Smooth muscle cell (in vitro differentiated cells): ENCODE results near the gene HLA-DOB. TPM values are rescaled to one million over a fixed set of nuclear protein-coding genes. Genes with fewer than 3 reads are reported as not detected.
"Not testable (repeated sequence)": the region's sequence is repeated elsewhere in the genome, so short reads cannot be mapped to it uniquely, and the experiment has no call there.

Experiments
- DNase-seq: peaks from one replicate; lab custom pipeline; 2025; ENCODE audit not compliant: unreplicated experiment; lab: John Stamatoyannopoulos, UW
- H2AFZ ChIP-seq: fragments of 200-600 bp; sonication (generic); 2 replicates; pipeline ENCODE4 v1.6.0; 2016; ENCODE audit warnings: antibody characterized with exemption, low read depth, mild to moderate bottlenecking
- H3F3A ChIP-seq: fragments of 200-600 bp; sonication (generic); 2 replicates; pipeline ENCODE4 v1.6.0; 2017; ENCODE audit warnings: antibody characterized with exemption, low read depth
- H3K27ac ChIP-seq: fragments of 200-600 bp; sonication (generic); 2 replicates; pipeline ENCODE4 v1.5.1; 2016; ENCODE audit warnings: low read depth, mild to moderate bottlenecking
- H3K27me3 ChIP-seq: fragments of 200-600 bp; sonication (generic); 2 replicates; pipeline ENCODE4 v1.6.1; 2016; ENCODE audit warnings: low read depth, mild to moderate bottlenecking
- H3K36me3 ChIP-seq: fragments of 200-600 bp; sonication (generic); 2 replicates; pipeline ENCODE4 v1.5.1; 2016; ENCODE audit warnings: low read depth
- H3K4me1 ChIP-seq: fragments of 200-600 bp; sonication (generic); 2 replicates; pipeline ENCODE4 v1.5.1; 2016; ENCODE audit warnings: low read depth
- H3K4me2 ChIP-seq: fragments of 200-600 bp; sonication (generic); 2 replicates; pipeline ENCODE4 v1.6.0; 2016; ENCODE audit warnings: mild to moderate bottlenecking
- H3K4me3 ChIP-seq: fragments of 200-600 bp; sonication (generic); 2 replicates; pipeline ENCODE4 v1.5.1; 2016; ENCODE audit warnings: mild to moderate bottlenecking
- H3K79me2 ChIP-seq: fragments of 200-600 bp; sonication (generic); 2 replicates; pipeline ENCODE4 v1.6.0; 2016; ENCODE audit warnings: low read depth, mild to moderate bottlenecking
- H3K9ac ChIP-seq: fragments of 200-600 bp; sonication (generic); 2 replicates; pipeline ENCODE4 v1.6.0; 2016; ENCODE audit warnings: low read depth
- H3K9me3 ChIP-seq: fragments of 200-600 bp; sonication (generic); replicated peaks from 2 replicates; pipeline ENCODE4 v1.5.1; 2016; ENCODE audit warnings: low read depth
- H4K20me1 ChIP-seq: fragments of 200-600 bp; sonication (generic); 2 replicates; pipeline ENCODE4 v1.6.0; 2016; ENCODE audit warnings: low read depth
- CTCF ChIP-seq: fragments of 200-600 bp; sonication (generic); IDR thresholded peaks from 2 replicates; pipeline ENCODE4 v1.5.1; 2017; ENCODE audit warnings: borderline replicate concordance, mild to moderate bottlenecking, antibody characterized with exemption; ENCODE audit not compliant: insufficient read depth, poor library complexity, severe bottlenecking
- WGBS: methylation state at CpG from one replicate; pipeline ENCODE4 v1.1.7; 2016; ENCODE audit warnings: low lambda C conversion rate; 5-methylcytosine and 5-hydroxymethylcytosine counted together
- polyA plus RNA-seq: library from polyadenylated mRNA; unstranded; fragments of >200 nt; fragmentation: Nextera tagmentation; extraction: Ambion mirVana; gene quantifications from 2 replicates; pipeline ENCODE4 v1.2.1, GENCODE V29; 2016
- total RNA-seq: library from RNA; depleted of rRNA; stranded (reverse); fragments of >200 nt; gene quantifications from 2 replicates; pipeline ENCODE4 v1.2.3, GENCODE V29; 2014

HLA-DOB gene
- total and polyA plus RNA-seq, 2 experiments from 2014 or later, result 0.09 TPM; not detected in 1

GRCh38 chr6:32785781-32786533, 30.8 kb downstream of the HLA-DOB start:
- Histone ChIP-seq H3K9ac (no peak overlapping the region), H3K9me3 (no peaks in the 10 kb centered on the region), H3F3A (no peaks in the 10 kb centered on the region), H3K79me2 (no peaks in the 10 kb centered on the region), H2AFZ (no peak overlapping the region), H3K4me1 (no peaks in the 10 kb centered on the region), H3K36me3 (no peaks in the 10 kb centered on the region), H3K4me3 (no peak overlapping the region), H3K27me3 (no peaks in the 10 kb centered on the region), H4K20me1 (no peaks in the 10 kb centered on the region), H3K4me2 (no peak overlapping the region), H3K27ac (no peak overlapping the region)
- no peak for DNase-seq
- WGBS, result 54% methylated on average over 5 of the region's 5 CpGs
- peak; percentile 63 for TF ChIP-seq CTCF

DNA sequence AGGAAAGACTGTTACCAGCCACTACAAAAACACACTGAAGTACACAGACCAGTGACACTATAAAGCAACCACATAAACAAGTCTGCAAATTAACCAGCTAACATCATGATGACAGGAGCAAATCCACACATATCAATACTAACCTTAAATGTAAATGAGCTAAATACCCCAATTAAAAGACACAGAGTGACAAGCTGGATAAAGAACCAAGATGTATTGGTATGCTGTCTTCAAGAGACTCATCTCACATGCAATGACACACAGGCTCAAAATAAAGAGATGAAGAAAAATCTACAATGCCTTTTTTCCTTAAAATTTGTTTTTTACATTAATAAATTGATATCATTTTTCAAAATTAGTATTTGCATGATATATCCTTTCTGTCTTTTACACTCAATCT, 33.9 kb downstream of the HLA-DOB start:
- not testable (repeated sequence) for H4K20me1 ChIP-seq, H3F3A ChIP-seq, H3K27me3 ChIP-seq, H3K4me1 ChIP-seq, H3K4me3 ChIP-seq, H3K27ac ChIP-seq, H3K9ac ChIP-seq, H3K9me3 ChIP-seq, H3K4me2 ChIP-seq, DNase-seq, H3K79me2 ChIP-seq, H3K36me3 ChIP-seq, H2AFZ ChIP-seq

DNA sequence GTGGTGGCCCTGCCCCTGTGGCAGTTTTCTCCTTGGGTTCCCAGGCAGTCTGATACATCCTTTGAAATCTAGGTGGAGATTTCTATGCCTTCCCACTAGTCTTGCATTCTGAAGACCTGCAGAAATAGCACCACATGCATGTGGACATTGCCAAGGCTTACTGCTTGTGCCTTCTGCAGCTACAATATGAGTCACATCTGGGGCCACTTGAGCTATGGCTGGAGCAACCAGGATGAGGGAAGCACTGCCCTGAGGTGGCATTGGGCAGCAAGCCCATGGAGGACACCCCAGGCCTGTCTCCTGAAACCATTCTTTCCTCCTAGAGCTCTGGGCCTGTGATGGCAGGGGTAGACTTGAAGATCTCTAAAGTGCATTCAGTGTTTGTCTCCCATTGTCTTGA, 37.8 kb downstream of the HLA-DOB start:
- H4K20me1 ChIP-seq, result no peaks in the 10 kb centered on the region

GRCh38 chr6:32775071-32775470, 41.7 kb downstream of the HLA-DOB start:
- Histone ChIP-seq H3K27me3 (peaks cover 7% of the 10 kb centered on the region), H3K27ac (no peak overlapping the region), H4K20me1 (no peaks in the 10 kb centered on the region), H3K79me2 (no peaks in the 10 kb centered on the region), H3K36me3 (no peaks in the 10 kb centered on the region), H3F3A (no peaks in the 10 kb centered on the region), H3K9me3 (no peaks in the 10 kb centered on the region), H3K4me2 (no peak overlapping the region), H3K4me1 (no peaks in the 10 kb centered on the region), H2AFZ (no peak overlapping the region), H3K4me3 (no peak overlapping the region), H3K9ac (no peak overlapping the region)
- DNase-seq, result no peak
- 53% methylated on average over 1 of the region's 1 CpG for WGBS
- no peak for TF ChIP-seq CTCF

More for the DNA sequence above, 37.8 kb downstream of the HLA-DOB start:
- no peak for DNase-seq
- Histone ChIP-seq H3K27me3 (peaks cover 4% of the 10 kb centered on the region), H2AFZ (no peak overlapping the region), H3K36me3 (no peaks in the 10 kb centered on the region), H3K79me2 (no peaks in the 10 kb centered on the region), H3K4me3 (no peak overlapping the region), H3K9ac (no peak overlapping the region), H3F3A (no peaks in the 10 kb centered on the region), H3K9me3 (no peaks in the 10 kb centered on the region), H3K4me2 (no peak overlapping the region), H3K27ac (no peak overlapping the region), H3K4me1 (no peaks in the 10 kb centered on the region)
- no peak for TF ChIP-seq CTCF
